ENCODE measurements around the gene SPARC. TPM values are rescaled to one million over a fixed set of nuclear protein-coding genes. Genes with fewer than 3 reads are reported as not detected.

SPARC gene
- total RNA-seq, 1 experiment from 2014 or later: not detected

DNA sequence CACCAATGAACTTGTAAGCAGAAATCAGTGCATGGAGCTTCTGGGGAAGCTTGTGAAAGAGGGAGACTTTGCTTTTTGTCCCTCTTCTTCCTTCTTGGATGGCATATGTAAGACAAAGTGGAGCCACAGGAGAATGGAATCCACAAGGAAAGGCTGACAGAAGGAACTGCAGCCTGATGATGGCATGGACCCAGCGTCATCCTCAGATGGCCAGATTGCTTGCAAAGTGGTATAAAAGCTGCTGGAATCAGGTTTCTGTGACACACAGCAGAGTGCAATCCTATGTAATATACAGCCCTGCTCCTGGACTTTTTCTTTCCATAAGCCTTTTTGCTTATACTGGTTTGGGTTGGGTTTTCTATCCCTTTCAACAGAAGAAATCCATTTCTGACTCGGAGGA, 31.4 kb upstream of the SPARC start:
- Mint-ChIP-seq H3K27me3 (ENCODE audit: unreplicated experiment) (no peaks in the 10 kb centered on the region), H3K27ac (ENCODE audit: unreplicated experiment) (no peak overlapping the region), H3K4me3 (ENCODE audit: low read depth, unreplicated experiment) (no peak overlapping the region), H3K9me3 (ENCODE audit: low read depth, unreplicated experiment) (no peaks in the 10 kb centered on the region), H3K4me1 (ENCODE audit: low read depth, unreplicated experiment) (peaks cover 26% of the 10 kb centered on the region), H3K36me3 (ENCODE audit: insufficient read depth, unreplicated experiment) (no peaks in the 10 kb centered on the region)
- DNase-seq: no peak
- BruUV-seq (replicated peaks): no TSS peak
- intact Hi-C loops (cut with micrococcal nuclease; ENCODE audit: unreplicated experiment): no loop called here
- TF ChIP-seq, protein P1, sequence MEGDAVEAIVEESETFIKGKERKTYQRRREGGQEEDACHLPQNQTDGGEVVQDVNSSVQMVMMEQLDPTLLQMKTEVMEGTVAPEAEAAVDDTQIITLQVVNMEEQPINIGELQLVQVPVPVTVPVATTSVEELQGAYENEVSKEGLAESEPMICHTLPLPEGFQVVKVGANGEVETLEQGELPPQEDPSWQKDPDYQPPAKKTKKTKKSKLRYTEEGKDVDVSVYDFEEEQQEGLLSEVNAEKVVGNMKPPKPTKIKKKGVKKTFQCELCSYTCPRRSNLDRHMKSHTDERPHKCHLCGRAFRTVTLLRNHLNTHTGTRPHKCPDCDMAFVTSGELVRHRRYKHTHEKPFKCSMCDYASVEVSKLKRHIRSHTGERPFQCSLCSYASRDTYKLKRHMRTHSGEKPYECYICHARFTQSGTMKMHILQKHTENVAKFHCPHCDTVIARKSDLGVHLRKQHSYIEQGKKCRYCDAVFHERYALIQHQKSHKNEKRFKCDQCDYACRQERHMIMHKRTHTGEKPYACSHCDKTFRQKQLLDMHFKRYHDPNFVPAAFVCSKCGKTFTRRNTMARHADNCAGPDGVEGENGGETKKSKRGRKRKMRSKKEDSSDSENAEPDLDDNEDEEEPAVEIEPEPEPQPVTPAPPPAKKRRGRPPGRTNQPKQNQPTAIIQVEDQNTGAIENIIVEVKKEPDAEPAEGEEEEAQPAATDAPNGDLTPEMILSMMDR (IDR thresholded peaks at IDR 0.05; ENCODE audit: unreplicated experiment): no peak
- CTCF ChIA-PET: no interaction called here

DNA sequence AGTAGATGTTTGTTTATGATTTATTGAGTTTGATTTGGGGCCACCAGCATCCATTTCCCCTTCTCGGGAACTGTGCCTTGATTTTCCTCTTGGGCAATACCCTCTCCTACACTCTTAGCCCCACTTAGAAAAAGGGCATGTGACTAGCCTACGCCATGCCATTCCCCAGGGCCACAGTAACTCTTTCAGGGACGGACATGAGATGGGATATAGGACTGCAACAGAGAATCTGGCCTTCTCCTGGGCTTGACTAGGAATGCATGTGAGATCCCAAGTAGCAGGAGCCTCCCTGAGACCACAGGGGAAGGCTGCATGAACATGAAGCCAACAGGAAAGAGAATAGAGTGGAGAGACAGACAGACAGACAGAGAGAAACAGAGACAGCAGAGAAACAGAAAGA, 30.7 kb upstream of the SPARC start:
- Mint-ChIP-seq H3K4me3 (ENCODE audit: low read depth, unreplicated experiment) (no peak overlapping the region), H3K36me3 (ENCODE audit: insufficient read depth, unreplicated experiment) (no peaks in the 10 kb centered on the region), H3K27me3 (ENCODE audit: unreplicated experiment) (no peaks in the 10 kb centered on the region), H3K4me1 (ENCODE audit: low read depth, unreplicated experiment) (peaks cover 20% of the 10 kb centered on the region), H3K27ac (ENCODE audit: unreplicated experiment) (no peak overlapping the region), H3K9me3 (ENCODE audit: low read depth, unreplicated experiment) (no peaks in the 10 kb centered on the region)
- no TSS peak for BruUV-seq (replicated peaks)
- TF ChIP-seq, protein P1 (IDR thresholded peaks at IDR 0.05; ENCODE audit: unreplicated experiment): no peak
- CTCF ChIA-PET: no interaction called here
- no peak for DNase-seq
- intact Hi-C loops (cut with micrococcal nuclease; ENCODE audit: unreplicated experiment): no loop called here

DNA sequence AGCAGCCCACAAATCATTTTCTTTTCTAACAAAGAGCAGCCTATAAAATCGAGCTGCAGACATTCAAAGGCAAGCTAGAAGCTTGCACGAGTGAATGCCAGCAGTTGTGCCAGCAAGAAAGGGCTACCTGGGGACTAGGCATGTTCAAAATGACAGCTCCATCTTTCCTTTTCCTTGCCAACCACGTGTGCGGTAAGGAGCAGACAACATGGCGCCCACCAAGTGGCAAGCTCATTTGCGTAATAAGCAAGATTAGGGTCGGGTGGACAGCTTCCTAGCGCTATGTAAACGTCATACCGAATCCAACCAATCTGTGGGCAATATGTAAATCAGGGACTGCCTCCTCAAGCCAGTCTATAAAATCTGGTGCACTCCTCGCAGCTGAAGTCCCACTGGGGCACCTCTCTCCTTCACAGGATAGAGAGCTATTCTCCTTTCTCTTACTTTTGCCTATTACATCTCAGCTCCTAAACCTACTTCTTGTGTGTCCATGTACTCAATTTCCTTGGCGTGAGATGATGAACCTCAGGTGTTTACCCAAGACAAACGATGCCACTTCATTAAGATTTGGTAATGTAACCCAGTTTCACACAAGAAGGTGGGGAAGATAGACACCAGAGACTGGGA, 22.5 kb upstream of the SPARC start:
- DNase-seq: no peak
- Mint-ChIP-seq H3K9me3 (ENCODE audit: low read depth, unreplicated experiment) (peaks cover 2% of the 10 kb centered on the region), H3K4me3 (ENCODE audit: low read depth, unreplicated experiment) (no peak overlapping the region), H3K27me3 (ENCODE audit: unreplicated experiment) (no peaks in the 10 kb centered on the region), H3K27ac (ENCODE audit: unreplicated experiment) (no peak overlapping the region), H3K36me3 (ENCODE audit: insufficient read depth, unreplicated experiment) (no peaks in the 10 kb centered on the region), H3K4me1 (ENCODE audit: low read depth, unreplicated experiment) (peaks cover 7% of the 10 kb centered on the region)
- CTCF ChIA-PET: no interaction called here
- intact Hi-C loops (cut with micrococcal nuclease; ENCODE audit: unreplicated experiment): no loop called here
- no TSS peak for BruUV-seq (replicated peaks)
- TF ChIP-seq, protein P1 (IDR thresholded peaks at IDR 0.05; ENCODE audit: unreplicated experiment): no peak

DNA sequence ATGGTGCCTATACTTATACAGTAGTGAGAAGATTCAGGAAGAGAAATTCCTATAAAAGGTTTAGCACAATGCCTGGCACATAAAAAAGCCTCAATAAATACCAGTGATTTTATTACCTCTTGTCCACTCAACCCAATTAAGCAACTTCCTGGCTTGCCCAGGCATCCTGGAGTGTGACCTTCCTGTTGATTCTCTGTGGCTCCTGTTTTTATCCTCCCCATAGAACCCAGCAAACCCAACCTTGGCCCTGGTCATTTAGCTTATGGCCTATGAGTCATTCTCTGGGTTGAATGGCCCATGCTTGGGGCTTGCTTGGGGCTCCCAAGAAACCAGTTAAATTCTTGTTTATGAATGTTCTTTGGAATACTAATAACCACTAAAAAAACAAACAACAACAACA, 21.4 kb upstream of the SPARC start:
- Mint-ChIP-seq H3K4me1 (ENCODE audit: low read depth, unreplicated experiment) (peaks cover 18% of the 10 kb centered on the region), H3K4me3 (ENCODE audit: low read depth, unreplicated experiment) (no peak overlapping the region), H3K9me3 (ENCODE audit: low read depth, unreplicated experiment) (peaks cover 2% of the 10 kb centered on the region), H3K27me3 (ENCODE audit: unreplicated experiment) (no peaks in the 10 kb centered on the region), H3K27ac (ENCODE audit: unreplicated experiment) (no peak overlapping the region), H3K36me3 (ENCODE audit: insufficient read depth, unreplicated experiment) (no peaks in the 10 kb centered on the region)
- no TSS peak for BruUV-seq (replicated peaks)
- no peak for DNase-seq
- CTCF ChIA-PET: no interaction called here
- TF ChIP-seq, protein P1 (IDR thresholded peaks at IDR 0.05; ENCODE audit: unreplicated experiment): no peak
- intact Hi-C loops (cut with micrococcal nuclease; ENCODE audit: unreplicated experiment): no loop called here
